Osteoblast (primary cell): ENCODE data around the gene AAGAB. TPM values are rescaled to one million over a fixed set of nuclear protein-coding genes. Genes with fewer than 3 reads are reported as not detected.

ENCODE experiments used
- DNase-seq: peaks from one replicate; pipeline ENCODE4 v3.0.0; 2011; ENCODE audit warnings: low spot score, mixed read lengths; ENCODE audit not compliant: insufficient read length; ENCODE audit errors: missing footprints
- H2AFZ ChIP-seq: 2 replicates; pipeline ENCODE4 v1.6.0; 2011; ENCODE audit warnings: mild to moderate bottlenecking, low read length
- H3K27ac ChIP-seq: 2 replicates; pipeline ENCODE4 v1.5.1; 2011; ENCODE audit warnings: mild to moderate bottlenecking, low read depth, low read length, moderate library complexity
- H3K27me3 ChIP-seq: 2 replicates; pipeline ENCODE4 v1.6.0; 2012; ENCODE audit warnings: mild to moderate bottlenecking, control low read depth, inconsistent platforms, low read length, moderate library complexity; ENCODE audit not compliant: insufficient read depth
- H3K36me3 ChIP-seq: 2 replicates; pipeline ENCODE4 v1.5.1; 2011; ENCODE audit warnings: mild to moderate bottlenecking, low read length, control low read depth, moderate library complexity; ENCODE audit not compliant: insufficient read depth
- H3K4me1 ChIP-seq: 2 replicates; pipeline ENCODE4 v1.5.1; 2011; ENCODE audit warnings: mild to moderate bottlenecking, low read length, control low read depth, moderate library complexity; ENCODE audit not compliant: insufficient read depth
- H3K4me2 ChIP-seq: 2 replicates; pipeline ENCODE4 v1.6.0; 2011; ENCODE audit warnings: mild to moderate bottlenecking, low read length; ENCODE audit not compliant: insufficient read depth
- H3K4me3 ChIP-seq: fragments of 200-600 bp; sonication (generic); 3 replicates; pipeline ENCODE4 v1.5.1; 2012; ENCODE audit warnings: mild to moderate bottlenecking, low read length, inconsistent platforms; ENCODE audit not compliant: insufficient read depth
- H3K79me2 ChIP-seq: 2 replicates; pipeline ENCODE4 v1.6.0; 2012; ENCODE audit warnings: mild to moderate bottlenecking, low read length, control low read depth, inconsistent platforms; ENCODE audit not compliant: insufficient read depth
- H3K9me3 ChIP-seq: 2 replicates; pipeline ENCODE4 v1.5.1; 2011; ENCODE audit warnings: low read depth, low read length, control low read depth
- H4K20me1 ChIP-seq: 2 replicates; pipeline ENCODE4 v1.6.0; 2012; ENCODE audit warnings: mild to moderate bottlenecking, low read length, control low read depth; ENCODE audit not compliant: insufficient read depth
- CTCF ChIP-seq: IDR thresholded peaks from 2 replicates; pipeline ENCODE4 v1.5.1; 2011; ENCODE audit warnings: mild to moderate bottlenecking, low read depth, low read length, moderate library complexity; ENCODE audit errors: extremely low read depth
- total RNA-seq: library from RNA; depleted of rRNA; stranded (reverse); fragments of >200 nt; gene quantifications from 2 replicates; pipeline ENCODE4 v1.2.3, GENCODE V29; 2012

Gene AAGAB
- total RNA-seq, 1 donor, result 51.0 TPM

GRCh38 chr15:67218428-67218827 lies 36.0 kb downstream of the AAGAB start:
- DNase-seq, result no peak
- H2AFZ ChIP-seq, result no peak overlapping the region
- no peak overlapping the region for H3K4me2 ChIP-seq
- H4K20me1 ChIP-seq, result no peaks in the 10 kb centered on the region
- H3K36me3 ChIP-seq, result peaks cover 6% of the 10 kb centered on the region
- H3K27ac ChIP-seq, result no peak overlapping the region
- H3K4me3 ChIP-seq, result no peak overlapping the region
- H3K9me3 ChIP-seq, result no peaks in the 10 kb centered on the region
- TF ChIP-seq CTCF, result no peak
- peaks cover 17% of the 10 kb centered on the region for H3K79me2 ChIP-seq
- no peaks in the 10 kb centered on the region for H3K4me1 ChIP-seq
- no peaks in the 10 kb centered on the region for H3K27me3 ChIP-seq

GRCh38 chr15:67216859-67217258 lies 37.6 kb downstream of the AAGAB start:
- TF ChIP-seq CTCF, result no peak
- H4K20me1 ChIP-seq, result no peaks in the 10 kb centered on the region
- DNase-seq, result no peak
- no peak overlapping the region for H3K4me2 ChIP-seq
- no peak overlapping the region for H3K4me3 ChIP-seq
- no peaks in the 10 kb centered on the region for H3K9me3 ChIP-seq
- peaks cover 3% of the 10 kb centered on the region for H3K79me2 ChIP-seq
- peaks cover 4% of the 10 kb centered on the region for H3K4me1 ChIP-seq
- no peak overlapping the region for H2AFZ ChIP-seq
- H3K27me3 ChIP-seq, result no peaks in the 10 kb centered on the region
- peaks cover 6% of the 10 kb centered on the region for H3K36me3 ChIP-seq
- H3K27ac ChIP-seq, result no peak overlapping the region

- H3K4me1 ChIP-seq, result peaks cover 4% of the 10 kb centered on the region
- H3K27me3 ChIP-seq, result no peaks in the 10 kb centered on the region
- H3K4me3 ChIP-seq, result no peak overlapping the region
- no peak for TF ChIP-seq CTCF
- H2AFZ ChIP-seq, result no peak overlapping the region
- H4K20me1 ChIP-seq, result no peaks in the 10 kb centered on the region
- H3K36me3 ChIP-seq, result peaks cover 6% of the 10 kb centered on the region
- H3K4me2 ChIP-seq, result no peak overlapping the region
- peak; percentile 27 for DNase-seq
- no peaks in the 10 kb centered on the region for H3K9me3 ChIP-seq
- H3K79me2 ChIP-seq, result no peaks in the 10 kb centered on the region
- no peak overlapping the region for H3K27ac ChIP-seq
Observed at GRCh38 chr15:67215102-67215501, 39.4 kb downstream of the AAGAB start.

GRCh38 chr15:67212684-67213367 lies 41.6 kb downstream of the AAGAB start:
- Histone ChIP-seq H3K79me2 (no peaks in the 10 kb centered on the region), H3K27me3 (no peaks in the 10 kb centered on the region), H3K4me2 (no peak overlapping the region)

More at GRCh38 chr15:67212684-67213367, 41.6 kb downstream of the AAGAB start:
- Histone ChIP-seq H2AFZ (no peak overlapping the region), H3K36me3 (peaks cover 17% of the 10 kb centered on the region), H4K20me1 (no peaks in the 10 kb centered on the region), H3K4me1 (peaks cover 4% of the 10 kb centered on the region), H3K9me3 (no peaks in the 10 kb centered on the region), H3K27ac (no peak overlapping the region), H3K4me3 (no peak overlapping the region)
- no peak for TF ChIP-seq CTCF
- no peak for DNase-seq
